A673 (cell line): Measurements from ENCODE around the gene FOXP4. TPM values are rescaled to one million over a fixed set of nuclear protein-coding genes. Genes with fewer than 3 reads are reported as not detected.

ENCODE experiments used
- BruUV-seq: library from RNA; stranded (reverse); fragments of 400-500 nt; replicated peaks from 2 replicates; lab custom pipeline; 2021; lab: Mats Ljungman, UMichigan
- CTCF ChIA-PET: fragments of 300-600 bp; sonication (Branson Sonifier 250); formaldehyde crosslinking; loops from one replicate; lab custom pipeline; 2022; ENCODE audit warnings: antibody characterized with exemption; lab: Charles Lee
- POLR2A ChIA-PET: fragments of 300-600 bp; sonication (Branson Sonifier 250); formaldehyde crosslinking; loops from one replicate; lab custom pipeline; 2022; ENCODE audit warnings: antibody characterized with exemption; ENCODE audit not compliant: low non-redundant PET; lab: Charles Lee
- DNase-seq: peaks from one replicate; pipeline ENCODE4 v3.0.0-alpha.2; 2015; ENCODE audit warnings: low spot score
- H3K27ac ChIP-seq: fragments of 200-600 bp; sonication (generic); 2 replicates; pipeline ENCODE4 v1.5.1; 2016; ENCODE audit warnings: mixed run types, low read depth, mild to moderate bottlenecking, mixed read lengths, antibody characterized with exemption, low read length; ENCODE audit not compliant: poor library complexity, severe bottlenecking
- H3K27me3 ChIP-seq: fragments of 200-600 bp; sonication (generic); replicated peaks from 2 replicates; pipeline ENCODE4 v1.6.1; 2017; ENCODE audit warnings: mixed run types, low read depth, mild to moderate bottlenecking, mixed read lengths, antibody characterized with exemption, low read length; ENCODE audit not compliant: insufficient read depth, poor library complexity
- H3K36me3 ChIP-seq: fragments of 200-600 bp; sonication (generic); 2 replicates; pipeline ENCODE4 v1.6.1; 2016; ENCODE audit warnings: mixed run types, mild to moderate bottlenecking, mixed read lengths, antibody characterized with exemption, low read length; ENCODE audit not compliant: insufficient read depth, poor library complexity, severe bottlenecking
- H3K4me1 ChIP-seq: fragments of 200-600 bp; sonication (generic); 2 replicates; pipeline ENCODE4 v1.6.1; 2017; ENCODE audit warnings: mixed run types, mild to moderate bottlenecking, mixed read lengths, antibody characterized with exemption, low read length; ENCODE audit not compliant: insufficient read depth, poor library complexity, severe bottlenecking
- H3K4me3 ChIP-seq: fragments of 200-600 bp; sonication (generic); 2 replicates; pipeline ENCODE4 v1.5.1; 2016; ENCODE audit warnings: low read depth, mixed run types, mild to moderate bottlenecking, mixed read lengths, low read length; ENCODE audit not compliant: poor library complexity, severe bottlenecking
- H3K9me3 ChIP-seq: fragments of 200-600 bp; sonication (generic); 2 replicates; pipeline ENCODE4 v1.6.1; 2016; ENCODE audit warnings: mixed run types, low read depth, mild to moderate bottlenecking, mixed read lengths, antibody characterized with exemption, low read length; ENCODE audit not compliant: poor library complexity, severe bottlenecking
- EZH2 ChIP-seq: fragments of 200-600 bp; sonication (generic); IDR thresholded peaks from 2 replicates; pipeline ENCODE4 v1.6.1; 2017; ENCODE audit warnings: borderline replicate concordance, low read depth, mild to moderate bottlenecking, mixed read lengths, antibody characterized with exemption, low read length; ENCODE audit not compliant: poor library complexity, severe bottlenecking
- intact Hi-C: fragments of 100-400 bp; cut with micrococcal nuclease; formaldehyde crosslinking; loops from one replicate; pipeline ENCODE4 v1.10.0; 2022; ENCODE audit not compliant: unreplicated experiment
- total RNA-seq: library from RNA; stranded (reverse); gene quantifications from 2 replicates; pipeline ENCODE4 v1.2.3, GENCODE V29; 2021
- TF ChIP-seq, protein P1 (sequence below): fragments of 300-800, 200-600 bp; sonication (generic); conservative IDR thresholded peaks from 2 replicates; pipeline ENCODE4 v1.5.1; 2017; ENCODE audit warnings: low read depth, mild to moderate bottlenecking, antibody characterized with exemption, low read length, moderate library complexity, mixed read lengths

Gene FOXP4
- total RNA-seq, 1 experiment from 2014 or later = 53.9 TPM

DNA sequence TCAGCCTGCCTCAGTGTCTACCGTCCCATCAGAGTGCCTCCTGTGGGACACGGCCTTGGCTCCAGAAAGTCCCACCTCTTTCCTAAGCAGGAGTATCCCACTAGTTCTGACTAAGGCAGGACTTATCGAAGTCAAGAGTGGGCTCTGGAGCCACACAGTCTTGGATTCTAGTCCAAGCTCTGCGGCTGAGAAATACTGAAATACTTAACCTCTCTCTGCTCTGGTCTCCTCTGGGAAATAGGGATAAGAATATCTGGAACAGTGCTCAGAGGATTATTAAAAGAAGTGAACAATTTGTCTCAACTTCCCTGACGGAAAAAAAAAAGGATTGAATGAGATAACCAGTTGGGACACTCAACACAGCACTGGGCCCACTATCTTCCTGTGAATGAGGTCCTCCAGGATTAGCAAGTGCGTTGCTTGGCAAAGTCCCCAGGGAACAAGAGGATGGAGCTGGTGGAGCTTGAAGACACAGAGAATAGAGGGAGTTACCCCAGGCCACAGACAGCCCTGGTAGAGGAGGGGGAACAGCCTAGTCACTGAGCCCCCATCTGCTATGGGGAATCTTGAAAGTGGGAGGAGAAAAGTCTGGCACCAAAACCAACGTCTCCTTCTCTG, 34.6 kb upstream of the FOXP4 start:
- no peak overlapping the region for H3K4me3 ChIP-seq
- no TSS peak for BruUV-seq
- TF ChIP-seq, protein P1, sequence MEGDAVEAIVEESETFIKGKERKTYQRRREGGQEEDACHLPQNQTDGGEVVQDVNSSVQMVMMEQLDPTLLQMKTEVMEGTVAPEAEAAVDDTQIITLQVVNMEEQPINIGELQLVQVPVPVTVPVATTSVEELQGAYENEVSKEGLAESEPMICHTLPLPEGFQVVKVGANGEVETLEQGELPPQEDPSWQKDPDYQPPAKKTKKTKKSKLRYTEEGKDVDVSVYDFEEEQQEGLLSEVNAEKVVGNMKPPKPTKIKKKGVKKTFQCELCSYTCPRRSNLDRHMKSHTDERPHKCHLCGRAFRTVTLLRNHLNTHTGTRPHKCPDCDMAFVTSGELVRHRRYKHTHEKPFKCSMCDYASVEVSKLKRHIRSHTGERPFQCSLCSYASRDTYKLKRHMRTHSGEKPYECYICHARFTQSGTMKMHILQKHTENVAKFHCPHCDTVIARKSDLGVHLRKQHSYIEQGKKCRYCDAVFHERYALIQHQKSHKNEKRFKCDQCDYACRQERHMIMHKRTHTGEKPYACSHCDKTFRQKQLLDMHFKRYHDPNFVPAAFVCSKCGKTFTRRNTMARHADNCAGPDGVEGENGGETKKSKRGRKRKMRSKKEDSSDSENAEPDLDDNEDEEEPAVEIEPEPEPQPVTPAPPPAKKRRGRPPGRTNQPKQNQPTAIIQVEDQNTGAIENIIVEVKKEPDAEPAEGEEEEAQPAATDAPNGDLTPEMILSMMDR = no peak
- no peak for TF ChIP-seq EZH2
- no peak overlapping the region for H3K27ac ChIP-seq
- H3K4me1 ChIP-seq = no peaks in the 10 kb centered on the region
- H3K27me3 ChIP-seq = no peaks in the 10 kb centered on the region
- no peak for DNase-seq
- intact Hi-C loops = no loop called here
- H3K36me3 ChIP-seq = no peaks in the 10 kb centered on the region
- POLR2A ChIA-PET = interaction anchor here (0.7 kb wide), 1 partner anchor 40 kb away, joined by 4 read pairs; no protein-coding TSS in a partner anchor
- no peaks in the 10 kb centered on the region for H3K9me3 ChIP-seq
- CTCF ChIA-PET = no interaction called here

DNA sequence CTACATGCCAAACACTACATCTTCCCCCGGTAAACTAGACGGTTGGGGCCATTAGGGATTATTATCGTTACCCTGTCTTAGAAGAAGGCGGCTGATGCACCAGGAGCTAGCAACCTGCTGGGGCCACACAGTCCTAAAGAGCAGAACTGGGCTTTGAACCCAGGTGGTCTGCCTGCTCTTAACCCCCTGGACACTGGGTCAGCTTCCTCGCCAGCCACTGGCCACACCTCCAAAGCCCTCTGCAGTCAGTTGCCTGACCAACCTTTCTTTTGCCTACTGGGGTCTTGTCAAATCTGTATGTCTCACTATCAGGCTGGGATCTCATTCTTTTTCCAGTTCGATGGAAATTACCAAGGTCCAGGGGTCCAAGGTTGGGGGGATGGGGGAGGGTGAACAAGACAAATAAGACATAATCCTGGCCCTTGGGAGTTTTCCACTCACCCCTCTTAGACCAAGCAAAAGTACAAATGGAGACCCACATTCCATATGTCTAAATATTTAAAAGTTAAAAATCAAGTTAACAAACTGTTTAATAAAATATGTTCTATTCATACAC, 34.0 kb upstream of the FOXP4 start:
- no peak overlapping the region for H3K27ac ChIP-seq
- no peak overlapping the region for H3K4me3 ChIP-seq
- ChIA-PET CTCF (no interaction called here), POLR2A (no interaction called here)
- DNase-seq = no peak
- no peaks in the 10 kb centered on the region for H3K27me3 ChIP-seq
- no peaks in the 10 kb centered on the region for H3K36me3 ChIP-seq
- TF ChIP-seq, protein P1 = no peak
- TF ChIP-seq EZH2 = no peak
- H3K4me1 ChIP-seq = no peaks in the 10 kb centered on the region
- BruUV-seq = no TSS peak
- no peaks in the 10 kb centered on the region for H3K9me3 ChIP-seq
- intact Hi-C loops = no loop called here

DNA sequence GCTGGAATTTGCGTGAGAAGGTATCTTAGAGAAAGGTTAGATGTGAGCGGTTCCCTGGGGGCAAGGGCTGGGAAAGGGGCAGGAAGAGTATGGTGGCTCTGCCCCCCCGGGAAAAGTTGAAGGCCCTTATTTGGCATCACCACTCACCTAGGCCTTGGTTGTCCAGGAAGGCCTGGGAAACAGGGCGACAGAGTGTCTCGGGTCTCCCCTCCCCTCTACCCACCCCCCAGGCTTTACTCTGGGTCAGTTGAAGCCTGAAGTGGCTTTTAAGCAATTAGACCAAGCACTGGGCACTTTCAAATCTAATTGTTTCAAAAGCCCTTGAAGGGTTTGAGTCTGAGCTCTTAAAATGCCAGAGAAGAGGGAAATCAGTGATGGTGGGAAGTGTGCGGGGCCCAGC, 30.2 kb upstream of the FOXP4 start:
- Histone ChIP-seq H3K36me3 (no peaks in the 10 kb centered on the region), H3K4me1 (no peaks in the 10 kb centered on the region), H3K4me3 (no peak overlapping the region), H3K27ac (no peak overlapping the region), H3K27me3 (no peaks in the 10 kb centered on the region), H3K9me3 (no peaks in the 10 kb centered on the region)
- intact Hi-C loops = no loop called here
- DNase-seq = no peak
- ChIA-PET POLR2A (no interaction called here), CTCF (no interaction called here)
- no TSS peak for BruUV-seq
- TF ChIP-seq EZH2 = no peak

DNA sequence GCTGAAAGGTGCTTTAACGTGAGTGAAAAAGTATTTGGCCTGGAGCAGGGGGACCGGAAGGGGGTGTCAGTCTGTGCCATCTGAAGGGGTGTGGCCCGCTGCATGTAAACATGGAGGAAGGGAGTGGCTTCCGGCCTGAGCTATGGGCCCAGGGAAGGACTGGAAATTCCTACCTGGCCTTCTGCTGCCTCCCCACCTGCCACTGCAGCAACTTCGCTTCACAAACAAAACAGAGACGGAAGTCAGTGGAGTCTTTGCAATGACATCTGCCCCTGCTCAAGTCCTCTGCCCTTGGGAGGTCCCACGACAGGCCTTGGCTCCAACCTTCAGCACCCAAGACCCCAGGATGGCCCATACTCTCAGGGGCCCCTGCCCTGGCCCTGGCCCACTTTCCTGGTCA, 28.1 kb upstream of the FOXP4 start:
- Histone ChIP-seq H3K27me3 (no peaks in the 10 kb centered on the region), H3K4me3 (no peak overlapping the region), H3K4me1 (no peaks in the 10 kb centered on the region), H3K36me3 (no peaks in the 10 kb centered on the region), H3K9me3 (no peaks in the 10 kb centered on the region), H3K27ac (no peak overlapping the region)
- BruUV-seq = no TSS peak
- TF ChIP-seq, protein P1 = no peak
- TF ChIP-seq EZH2 = no peak
- no peak for DNase-seq
- CTCF ChIA-PET = no interaction called here
- POLR2A ChIA-PET = interaction anchor here (0.6 kb wide), 1 partner anchor 14 kb away, joined by 3 read pairs; no protein-coding TSS in a partner anchor
- intact Hi-C loops = no loop called here
